Neural progenitor cell (in vitro differentiated cells): ENCODE measurements around the gene GALNT18. TPM values are rescaled to one million over a fixed set of nuclear protein-coding genes. Genes with fewer than 3 reads are reported as not detected.

Experiments
- DNase-seq: peaks from one replicate; pipeline ENCODE4 v3.0.0-alpha.2; 2016; ENCODE audit warnings: low spot score
- H2AFZ ChIP-seq: fragments of 200-600 bp; sonication (generic); replicated peaks from 2 replicates; pipeline ENCODE4 v1.6.1; 2016; ENCODE audit warnings: antibody characterized with exemption
- H3F3A ChIP-seq: fragments of 200-600 bp; sonication (generic); 2 replicates; pipeline ENCODE4 v1.6.1; 2016; ENCODE audit warnings: antibody characterized with exemption, low read depth
- H3K27ac ChIP-seq: fragments of 200-600 bp; sonication (generic); 2 replicates; pipeline ENCODE4 v1.5.1; 2016; ENCODE audit warnings: mild to moderate bottlenecking
- H3K27me3 ChIP-seq: fragments of 200-600 bp; sonication (generic); 2 replicates; pipeline ENCODE4 v1.6.1; 2016; ENCODE audit warnings: mild to moderate bottlenecking, moderate library complexity
- H3K36me3 ChIP-seq: fragments of 200-600 bp; sonication (generic); 2 replicates; pipeline ENCODE4 v1.5.1; 2016
- H3K4me1 ChIP-seq: fragments of 200-600 bp; sonication (generic); 2 replicates; pipeline ENCODE4 v1.6.1; 2016; ENCODE audit warnings: mixed run types
- H3K4me2 ChIP-seq: fragments of 200-600 bp; sonication (generic); 2 replicates; pipeline ENCODE4 v1.6.1; 2016
- H3K4me3 ChIP-seq: fragments of 200-600 bp; sonication (generic); 2 replicates; pipeline ENCODE4 v1.5.1; 2016
- H3K79me2 ChIP-seq: fragments of 200-600 bp; sonication (generic); 2 replicates; pipeline ENCODE4 v1.6.1; 2016; ENCODE audit warnings: low read depth
- H3K9ac ChIP-seq: fragments of 200-600 bp; sonication (generic); 2 replicates; pipeline ENCODE4 v1.6.1; 2016
- H3K9me3 ChIP-seq: fragments of 200-600 bp; sonication (generic); 2 replicates; pipeline ENCODE4 v1.5.1; 2016; ENCODE audit warnings: low read depth
- H4K20me1 ChIP-seq: fragments of 200-600 bp; sonication (generic); 2 replicates; pipeline ENCODE4 v1.6.1; 2016; ENCODE audit warnings: low read depth
- H3K27ac Mint-ChIP-seq: 3 replicates; pipeline ENCODE4 v1.8.0; 2021; ENCODE audit warnings: mixed read lengths
- H3K27me3 Mint-ChIP-seq: 2 replicates; pipeline ENCODE4 v1.8.0; 2022; ENCODE audit warnings: low read depth, mild to moderate bottlenecking, inconsistent platforms, moderate library complexity, mixed read lengths; ENCODE audit not compliant: insufficient read depth
- H3K36me3 Mint-ChIP-seq: 3 replicates; pipeline ENCODE4 v1.8.0; 2021; ENCODE audit warnings: mixed read lengths
- H3K4me1 Mint-ChIP-seq: 3 replicates; pipeline ENCODE4 v1.8.0; 2021; ENCODE audit warnings: mixed read lengths
- H3K4me3 Mint-ChIP-seq: 3 replicates; pipeline ENCODE4 v1.8.0; 2021; ENCODE audit warnings: mild to moderate bottlenecking, moderate library complexity, mixed read lengths
- H3K9me3 Mint-ChIP-seq: 3 replicates; pipeline ENCODE4 v1.8.0; 2020; ENCODE audit warnings: mixed read lengths
- CTCF ChIP-seq: fragments of 200-600 bp; sonication (generic); IDR thresholded peaks from 2 replicates; pipeline ENCODE4 v1.5.1; 2017; ENCODE audit warnings: antibody characterized with exemption, mild to moderate bottlenecking
- EZH2 ChIP-seq: fragments of 200-600 bp; sonication (generic); IDR thresholded peaks from 2 replicates; pipeline ENCODE4 v1.6.1; 2017; ENCODE audit warnings: antibody characterized with exemption, mild to moderate bottlenecking, moderate library complexity
- EZH2phosphoT487 ChIP-seq: fragments of 200-600 bp; sonication (generic); IDR thresholded peaks from 2 replicates; pipeline ENCODE4 v1.6.1; 2017; ENCODE audit warnings: antibody characterized with exemption
- total RNA-seq: library from RNA; depleted of rRNA; stranded (reverse); fragments of >200 nt; gene quantifications from 2 replicates; pipeline ENCODE4 v1.2.3, GENCODE V29; 2015; ENCODE audit warnings: low replicate concordance

GALNT18 gene
- total RNA-seq, 1 donor from 2014 or later, result 2.4 TPM

- no peaks in the 10 kb centered on the region for H3K9me3 ChIP-seq
- no peaks in the 10 kb centered on the region for H3K36me3 Mint-ChIP-seq
- peaks cover 24% of the 10 kb centered on the region for H3K4me1 ChIP-seq
- H3K36me3 ChIP-seq, result no peaks in the 10 kb centered on the region
- no peak overlapping the region for H2AFZ ChIP-seq
- H3K4me3 ChIP-seq, result no peak overlapping the region
- no peak overlapping the region for H3K9ac ChIP-seq
- DNase-seq, result no peak
- peaks cover 3% of the 10 kb centered on the region for H3F3A ChIP-seq
- no peak for TF ChIP-seq CTCF
- peak overlapping the region; percentile 43 for H3K27ac Mint-ChIP-seq
- no peaks in the 10 kb centered on the region for H3K27me3 ChIP-seq
- peaks cover 9% of the 10 kb centered on the region for H3K27me3 Mint-ChIP-seq
- H3K27ac ChIP-seq, result no peak overlapping the region
- no peak overlapping the region for H3K4me2 ChIP-seq
- no peak overlapping the region for H3K4me3 Mint-ChIP-seq
- H4K20me1 ChIP-seq, result no peaks in the 10 kb centered on the region
- H3K4me1 Mint-ChIP-seq, result peaks cover 38% of the 10 kb centered on the region
- no peaks in the 10 kb centered on the region for H3K9me3 Mint-ChIP-seq
- no peaks in the 10 kb centered on the region for H3K79me2 ChIP-seq
Measured at GRCh38 chr11:11426226-11426952, 195.4 kb downstream of the GALNT18 start.

- H3K4me1 Mint-ChIP-seq, result peaks cover 44% of the 10 kb centered on the region
- Histone ChIP-seq H3K27me3 (no peaks in the 10 kb centered on the region), H3K9me3 (no peaks in the 10 kb centered on the region), H3K9ac (no peak overlapping the region), H3F3A (peaks cover 3% of the 10 kb centered on the region), H3K4me2 (no peak overlapping the region), H2AFZ (no peak overlapping the region), H3K27ac (no peak overlapping the region), H3K4me1 (peaks cover 30% of the 10 kb centered on the region), H3K36me3 (no peaks in the 10 kb centered on the region), H3K79me2 (no peaks in the 10 kb centered on the region), H3K4me3 (no peak overlapping the region), H4K20me1 (no peaks in the 10 kb centered on the region)
- no peak overlapping the region for H3K4me3 Mint-ChIP-seq
- H3K36me3 Mint-ChIP-seq, result no peaks in the 10 kb centered on the region
- H3K27ac Mint-ChIP-seq, result peak overlapping the region; percentile 43
- peaks cover 12% of the 10 kb centered on the region for H3K27me3 Mint-ChIP-seq
- DNase-seq, result no peak
- no peaks in the 10 kb centered on the region for H3K9me3 Mint-ChIP-seq
- TF ChIP-seq EZH2 (no peak), EZH2phosphoT487 (no peak)
Measured at GRCh38 chr11:11425806-11426205, 196.0 kb downstream of the GALNT18 start.

- TF ChIP-seq EZH2, result no peak
- TF ChIP-seq EZH2phosphoT487, result no peak
- TF ChIP-seq CTCF, result no peak
- H3K27ac Mint-ChIP-seq, result no peak overlapping the region
- H4K20me1 ChIP-seq, result no peaks in the 10 kb centered on the region
Measured at GRCh38 chr11:11424688-11425087, 197.1 kb downstream of the GALNT18 start.

GRCh38 chr11:11422411-11423128, 199.2 kb downstream of the GALNT18 start:
- TF ChIP-seq EZH2 (no peak), CTCF (no peak), EZH2phosphoT487 (no peak)

More at GRCh38 chr11:11424688-11425087, 197.1 kb downstream of the GALNT18 start:
- Mint-ChIP-seq H3K36me3 (no peaks in the 10 kb centered on the region), H3K27me3 (peaks cover 12% of the 10 kb centered on the region), H3K4me1 (peaks cover 53% of the 10 kb centered on the region), H3K9me3 (no peaks in the 10 kb centered on the region), H3K4me3 (no peak overlapping the region)
- no peak overlapping the region for H3K27ac ChIP-seq
- H3K9me3 ChIP-seq, result no peaks in the 10 kb centered on the region
- H3F3A ChIP-seq, result peaks cover 3% of the 10 kb centered on the region
- no peaks in the 10 kb centered on the region for H3K79me2 ChIP-seq
- no peak overlapping the region for H2AFZ ChIP-seq
- no peak overlapping the region for H3K9ac ChIP-seq
- no peak for DNase-seq
- peaks cover 36% of the 10 kb centered on the region for H3K4me1 ChIP-seq
- H3K4me2 ChIP-seq, result no peak overlapping the region
- no peaks in the 10 kb centered on the region for H3K36me3 ChIP-seq
- no peaks in the 10 kb centered on the region for H3K27me3 ChIP-seq
- H3K4me3 ChIP-seq, result no peak overlapping the region

More at GRCh38 chr11:11422411-11423128, 199.2 kb downstream of the GALNT18 start:
- peaks cover 3% of the 10 kb centered on the region for H3F3A ChIP-seq
- no peaks in the 10 kb centered on the region for H3K36me3 ChIP-seq
- no peaks in the 10 kb centered on the region for H3K79me2 ChIP-seq
- no peak overlapping the region for H3K27ac ChIP-seq
- H3K4me3 Mint-ChIP-seq, result no peak overlapping the region
- H3K9me3 Mint-ChIP-seq, result no peaks in the 10 kb centered on the region
- no peaks in the 10 kb centered on the region for H3K27me3 ChIP-seq
- H3K9me3 ChIP-seq, result no peaks in the 10 kb centered on the region
- H3K4me2 ChIP-seq, result peak overlapping the region; percentile 38
- H3K27ac Mint-ChIP-seq, result no peak overlapping the region
- H3K27me3 Mint-ChIP-seq, result peaks cover 8% of the 10 kb centered on the region
- H3K36me3 Mint-ChIP-seq, result no peaks in the 10 kb centered on the region
- H2AFZ ChIP-seq, result no peak overlapping the region
- peak; percentile 36 for DNase-seq
- H3K4me1 ChIP-seq, result peaks cover 31% of the 10 kb centered on the region
- H3K4me1 Mint-ChIP-seq, result peaks cover 47% of the 10 kb centered on the region
- no peaks in the 10 kb centered on the region for H4K20me1 ChIP-seq
- H3K4me3 ChIP-seq, result no peak overlapping the region
- H3K9ac ChIP-seq, result no peak overlapping the region
